HFFc6 (cell line): ENCODE results near the gene NPC2. TPM values are rescaled to one million over a fixed set of nuclear protein-coding genes. Genes with fewer than 3 reads are reported as not detected.

Experiments
- DNase-seq: peaks from one replicate; pipeline ENCODE4 v3.0.0-alpha.2; 2018
- H3K27ac Mint-ChIP-seq: 2 replicates; pipeline ENCODE4 v1.8.0; 2020; ENCODE audit warnings: mild to moderate bottlenecking, mixed read lengths
- H3K27me3 Mint-ChIP-seq: 2 replicates; pipeline ENCODE4 v1.8.0; 2021; ENCODE audit warnings: mild to moderate bottlenecking, moderate library complexity, mixed read lengths; ENCODE audit not compliant: insufficient read depth
- H3K36me3 Mint-ChIP-seq: 2 replicates; pipeline ENCODE4 v1.8.0; 2021; ENCODE audit warnings: low read depth, mixed read lengths
- H3K4me1 Mint-ChIP-seq: 2 replicates; pipeline ENCODE4 v1.8.0; 2020; ENCODE audit warnings: low read depth, mixed read lengths
- H3K4me3 Mint-ChIP-seq: 2 replicates; pipeline ENCODE4 v1.8.0; 2020; ENCODE audit warnings: mild to moderate bottlenecking, moderate library complexity, mixed read lengths
- H3K9me3 Mint-ChIP-seq: 2 replicates; pipeline ENCODE4 v1.8.0; 2020; ENCODE audit warnings: mild to moderate bottlenecking, mixed read lengths
- total RNA-seq, 6 experiments: library from RNA; stranded (reverse); fragmentation: NEBNext Ultra II Directional; extraction: Animal tissue kit (Norgen Biotek cat#: 25700); gene quantifications; 2 replicates in 1 of 6; 3 replicates in 5 of 6; pipeline ENCODE4 v1.2.3, GENCODE V29; 2021
- TF ChIP-seq, protein P1 (sequence below): fragments of 200-600 bp; sonication (generic); IDR thresholded peaks from 2 replicates; pipeline ENCODE4 v1.5.0; 2021; ENCODE audit warnings: antibody characterized with exemption, mild to moderate bottlenecking

The NPC2 gene
- total RNA-seq, 6 experiments from 2014 or later = 69.1 to 89.9 (median 78.8) TPM

GRCh38 chr14:74518221-74518620 is 25.1 kb upstream of the NPC2 start:
- Mint-ChIP-seq H3K4me3 (no peak overlapping the region), H3K27ac (no peak overlapping the region), H3K9me3 (no peaks in the 10 kb centered on the region), H3K4me1 (peaks cover 18% of the 10 kb centered on the region), H3K36me3 (peaks cover 24% of the 10 kb centered on the region; the same call in 1 of the 2 replicates), H3K27me3 (peaks cover 4% of the 10 kb centered on the region)
- TF ChIP-seq, protein P1, sequence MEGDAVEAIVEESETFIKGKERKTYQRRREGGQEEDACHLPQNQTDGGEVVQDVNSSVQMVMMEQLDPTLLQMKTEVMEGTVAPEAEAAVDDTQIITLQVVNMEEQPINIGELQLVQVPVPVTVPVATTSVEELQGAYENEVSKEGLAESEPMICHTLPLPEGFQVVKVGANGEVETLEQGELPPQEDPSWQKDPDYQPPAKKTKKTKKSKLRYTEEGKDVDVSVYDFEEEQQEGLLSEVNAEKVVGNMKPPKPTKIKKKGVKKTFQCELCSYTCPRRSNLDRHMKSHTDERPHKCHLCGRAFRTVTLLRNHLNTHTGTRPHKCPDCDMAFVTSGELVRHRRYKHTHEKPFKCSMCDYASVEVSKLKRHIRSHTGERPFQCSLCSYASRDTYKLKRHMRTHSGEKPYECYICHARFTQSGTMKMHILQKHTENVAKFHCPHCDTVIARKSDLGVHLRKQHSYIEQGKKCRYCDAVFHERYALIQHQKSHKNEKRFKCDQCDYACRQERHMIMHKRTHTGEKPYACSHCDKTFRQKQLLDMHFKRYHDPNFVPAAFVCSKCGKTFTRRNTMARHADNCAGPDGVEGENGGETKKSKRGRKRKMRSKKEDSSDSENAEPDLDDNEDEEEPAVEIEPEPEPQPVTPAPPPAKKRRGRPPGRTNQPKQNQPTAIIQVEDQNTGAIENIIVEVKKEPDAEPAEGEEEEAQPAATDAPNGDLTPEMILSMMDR = no peak
- no peak for DNase-seq

DNA sequence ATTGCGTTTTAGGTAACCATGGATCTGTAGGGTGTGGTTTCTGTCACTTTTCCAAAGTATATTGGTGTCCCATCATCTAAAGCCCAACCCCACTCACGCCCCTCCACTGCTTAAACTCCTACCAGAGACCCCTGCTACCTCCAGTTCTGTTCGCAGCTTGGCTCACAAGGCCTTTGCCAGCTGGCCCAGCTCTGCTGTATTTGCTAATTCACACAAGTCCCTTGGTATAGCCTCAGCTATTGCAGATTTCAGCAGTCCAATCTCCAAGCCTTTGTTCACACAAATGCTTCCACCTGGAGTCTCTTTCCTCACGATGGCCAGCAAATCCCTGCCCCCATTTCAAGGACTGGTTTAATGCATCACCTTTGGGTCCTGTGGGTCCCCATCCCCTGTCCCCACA is 24.6 kb upstream of the NPC2 start:
- Mint-ChIP-seq H3K4me3 (no peak overlapping the region), H3K36me3 (peaks cover 26% of the 10 kb centered on the region), H3K27me3 (peaks cover 4% of the 10 kb centered on the region), H3K4me1 (peaks cover 18% of the 10 kb centered on the region), H3K9me3 (no peaks in the 10 kb centered on the region), H3K27ac (no peak overlapping the region)
- TF ChIP-seq, protein P1 = no peak
- no peak for DNase-seq

DNA sequence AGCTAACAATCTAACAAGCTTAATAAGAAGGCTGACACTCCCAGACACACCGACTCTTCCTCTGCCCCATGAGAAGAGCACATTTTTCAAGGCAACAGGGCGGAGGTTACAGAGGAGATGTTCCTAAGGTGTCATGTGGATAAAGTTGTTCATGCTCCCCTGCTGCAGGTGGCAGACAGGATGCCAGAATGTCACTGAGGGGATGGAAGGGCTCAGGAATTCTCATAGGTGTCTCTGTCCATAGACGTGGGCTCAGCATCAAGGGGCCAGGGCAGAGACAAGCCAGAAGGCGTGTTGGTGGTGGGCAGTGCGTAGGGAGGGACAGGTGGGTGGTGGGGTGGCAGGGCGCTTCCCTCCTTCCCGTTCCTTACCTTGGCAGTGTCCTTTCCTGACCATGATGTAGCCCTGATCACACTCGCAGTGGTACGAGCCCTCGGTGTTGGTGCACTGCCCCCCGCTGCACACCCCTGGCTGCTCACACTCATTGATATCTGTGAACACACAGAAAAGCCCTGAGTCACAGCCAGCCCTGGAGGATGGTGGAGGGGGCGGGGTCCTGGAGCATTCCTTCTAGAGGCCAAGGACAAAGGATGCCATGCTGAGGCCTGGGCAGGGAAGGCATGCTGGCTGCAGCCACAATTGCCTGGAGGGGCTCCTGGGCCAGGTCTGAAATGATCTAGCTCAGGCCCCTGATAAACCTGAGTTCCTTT is 23.5 kb upstream of the NPC2 start:
- H3K36me3 Mint-ChIP-seq = peaks cover 37% of the 10 kb centered on the region
- no peak overlapping the region for H3K4me3 Mint-ChIP-seq
- peak overlapping the region; percentile 85 for H3K27ac Mint-ChIP-seq
- TF ChIP-seq, protein P1 = no peak
- peaks cover 4% of the 10 kb centered on the region; the same call in 1 of the 2 replicates for H3K27me3 Mint-ChIP-seq
- H3K9me3 Mint-ChIP-seq = no peaks in the 10 kb centered on the region
- peak; percentile 43 for DNase-seq
- peaks cover 22% of the 10 kb centered on the region for H3K4me1 Mint-ChIP-seq

- H3K4me1 Mint-ChIP-seq = peaks cover 29% of the 10 kb centered on the region
- TF ChIP-seq, protein P1 = no peak
- no peaks in the 10 kb centered on the region for H3K9me3 Mint-ChIP-seq
- H3K27ac Mint-ChIP-seq = peak overlapping the region; percentile 85; the same call in 1 of the 2 replicates
- DNase-seq = no peak
- H3K36me3 Mint-ChIP-seq = peaks cover 37% of the 10 kb centered on the region
- no peak overlapping the region for H3K4me3 Mint-ChIP-seq
- peaks cover 4% of the 10 kb centered on the region; the same call in 1 of the 2 replicates for H3K27me3 Mint-ChIP-seq
These were observed 22.8 kb upstream of the NPC2 start for GRCh38 chr14:74515891-74516412.

- Mint-ChIP-seq H3K27me3 (peaks cover 4% of the 10 kb centered on the region; the same call in 1 of the 2 replicates), H3K4me3 (no peak overlapping the region), H3K4me1 (peaks cover 36% of the 10 kb centered on the region), H3K9me3 (no peaks in the 10 kb centered on the region), H3K36me3 (peaks cover 37% of the 10 kb centered on the region), H3K27ac (no peak overlapping the region)
- no peak for DNase-seq
- TF ChIP-seq, protein P1 = no peak
These were observed 21.4 kb upstream of the NPC2 start for GRCh38 chr14:74514471-74514941.
